Small intestine (tissue), 7 donors: Measurements from ENCODE around the gene AHDC1. TPM values are rescaled to one million over a fixed set of nuclear protein-coding genes. Genes with fewer than 3 reads are reported as not detected.
A peak's percentile ranks its signal among the peaks of the same experiment; 100 is the strongest.

Experiments used
- DNase-seq, 2 donors: peaks; one replicate each; pipeline versions ENCODE4 v3.0.0 to v3.0.0-alpha.2; 2013
- FAIRE-seq: peaks from 2 replicates; lab custom pipeline; 2012; peaks lifted over from hg19 to GRCh38; lab: Jason Lieb, UNC
- H3K27ac ChIP-seq, 3 donors: one replicate each; pipeline ENCODE4 v1.5.1; 2013; ENCODE audit warnings: low read length in 2 of 3, mild to moderate bottlenecking in 2 of 3, control low read depth in 1 of 3, inconsistent platforms in 1 of 3, low read depth in 1 of 3, moderate library complexity in 1 of 3
- H3K27me3 ChIP-seq, 3 donors: one replicate each; pipeline ENCODE4 v1.6.1; 2013; ENCODE audit warnings: low read length in 3 of 3, inconsistent platforms in 1 of 3; ENCODE audit not compliant: control insufficient read depth in 3 of 3, insufficient read depth in 3 of 3
- H3K36me3 ChIP-seq, 3 donors: one replicate each; pipeline ENCODE4 v1.6.1; 2013; ENCODE audit warnings: low read length in 3 of 3, inconsistent platforms in 1 of 3, low read depth in 1 of 3, mild to moderate bottlenecking in 1 of 3, moderate library complexity in 1 of 3; ENCODE audit not compliant: control insufficient read depth in 3 of 3, insufficient read depth in 2 of 3
- H3K4me1 ChIP-seq, 3 donors: one replicate each; pipeline ENCODE4 v1.6.1; 2013; ENCODE audit warnings: low read length in 2 of 3, inconsistent platforms in 1 of 3, low read depth in 1 of 3, mild to moderate bottlenecking in 1 of 3, moderate library complexity in 1 of 3; ENCODE audit not compliant: control insufficient read depth in 3 of 3, insufficient read depth in 2 of 3
- H3K4me3 ChIP-seq, 3 donors: one replicate each; pipeline ENCODE4 v1.5.1; 2013; ENCODE audit warnings: low read length in 3 of 3, control low read depth in 1 of 3, inconsistent platforms in 1 of 3, low read depth in 1 of 3, mild to moderate bottlenecking in 1 of 3, moderate library complexity in 1 of 3
- H3K9me3 ChIP-seq, 2 donors: one replicate each; pipeline ENCODE4 v1.6.1; 2013; ENCODE audit warnings: low read depth in 1 of 2, low read length in 1 of 2; ENCODE audit not compliant: control insufficient read depth in 2 of 2, insufficient read depth in 1 of 2
- WGBS, 3 donors: extraction: QIAGEN DNeasy Blood & Tissue Kit; methylation state at CpG; one replicate each; pipeline ENCODE4 v1.1.7; 2013; 5-methylcytosine and 5-hydroxymethylcytosine counted together
- polyA plus RNA-seq, 4 donors: library from polyadenylated mRNA; stranded (reverse) in 3 of 4; unstranded in 1 of 4; fragments of 200-250 nt in 3 of 4; fragments of 120-200 nt in 1 of 4; gene quantifications; one replicate each; pipeline versions ENCODE4 v1.2.1 to v1.2.3, GENCODE V29; 2013
- donor health status: healthy with polysubstance abuse.
- donor health status: control.
- donor health status: control.
- donor health status: Bipolar disorder and iron deficiency.
- donor health status: healthy.

The AHDC1 gene
- polyA plus RNA-seq, 4 donors: 3.5 to 17.4 (median 6.9) TPM

- 75 to 90% (median 81%) methylated on average over 20 to 26 of the region's 26 CpGs for whole genome bisulfite sequencing, 3 donors
- FAIRE-seq: no peak
- peak overlapping the region in 2 of 3 donors; percentile 50 to 60 for H3K27ac ChIP-seq
Observed at GRCh38 chr1:27564710-27565649, 39.0 kb downstream of the AHDC1 start.

GRCh38 chr1:27563591-27564471 lies 40.1 kb downstream of the AHDC1 start:
- no peaks in the 10 kb centered on the region for H3K9me3 ChIP-seq
- peaks cover 0 to 50% (median 0%) of the 10 kb centered on the region in 3 donors for H3K36me3 ChIP-seq
- peaks cover 10 to 71% (median 15%) of the 10 kb centered on the region in 3 donors for H3K4me1 ChIP-seq
- FAIRE-seq (no peak), DNase-seq (peak; percentile 75 to 85)
- no peak overlapping the region for H3K4me3 ChIP-seq
- 31 to 50% (median 49%) methylated on average over 8 to 10 of the region's 10 CpGs for WGBS, 3 donors
- no peaks in the 10 kb centered on the region for H3K27me3 ChIP-seq
- peak overlapping the region; percentile 50 to 60 (median 58) for H3K27ac ChIP-seq

More at GRCh38 chr1:27564710-27565649, 39.0 kb downstream of the AHDC1 start:
- Histone ChIP-seq H3K4me1 (peaks cover 10 to 73% (median 15%) of the 10 kb centered on the region in 3 donors), H3K27me3 (no peaks in the 10 kb centered on the region), H3K4me3 (no peak overlapping the region), H3K36me3 (peaks cover 0 to 47% (median 0%) of the 10 kb centered on the region in 3 donors), H3K9me3 (no peaks in the 10 kb centered on the region)
- no peak for DNase-seq

- no peaks in the 10 kb centered on the region for H3K9me3 ChIP-seq
- no peaks in the 10 kb centered on the region for H3K27me3 ChIP-seq
- DNase-seq (no peak), FAIRE-seq (no peak)
- H3K4me3 ChIP-seq: no peak overlapping the region
- H3K4me1 ChIP-seq: peaks cover 10 to 75% (median 15%) of the 10 kb centered on the region in 3 donors
- WGBS, 3 donors: 33 to 51% (median 49%) methylated on average over 4 of the region's 4 CpGs
- peaks cover 0 to 56% (median 0%) of the 10 kb centered on the region in 3 donors for H3K36me3 ChIP-seq
- peak overlapping the region in 2 of 3 donors; percentile 50 to 60 for H3K27ac ChIP-seq
Observed at GRCh38 chr1:27563341-27563590, 40.7 kb downstream of the AHDC1 start.

GRCh38 chr1:27562534-27563340 lies 41.2 kb downstream of the AHDC1 start:
- no peak overlapping the region for H3K27ac ChIP-seq
- DNase-seq (no peak), FAIRE-seq (no peak)
- H3K36me3 ChIP-seq: peaks cover 0 to 58% (median 0%) of the 10 kb centered on the region in 3 donors
- H3K4me3 ChIP-seq: no peak overlapping the region
- H3K4me1 ChIP-seq: peaks cover 7 to 75% (median 11%) of the 10 kb centered on the region in 3 donors
- WGBS, 3 donors: 78 to 86% (median 79%) methylated on average over 18 of the region's 18 CpGs
- no peaks in the 10 kb centered on the region for H3K9me3 ChIP-seq
- H3K27me3 ChIP-seq: no peaks in the 10 kb centered on the region

GRCh38 chr1:27562021-27562420 lies 41.9 kb downstream of the AHDC1 start:
- H3K4me1 ChIP-seq: peaks cover 6 to 75% (median 13%) of the 10 kb centered on the region in 3 donors
- DNase-seq: no peak

GRCh38 chr1:27561124-27561899 lies 42.6 kb downstream of the AHDC1 start:
- FAIRE-seq (no peak), DNase-seq (no peak)
- H3K27me3 ChIP-seq: no peaks in the 10 kb centered on the region
- H3K27ac ChIP-seq: peak overlapping the region in 1 of 3 donors; percentile 59
- H3K9me3 ChIP-seq: no peaks in the 10 kb centered on the region
- peaks cover 6 to 76% (median 15%) of the 10 kb centered on the region in 3 donors for H3K4me1 ChIP-seq
- 58 to 86% (median 73%) methylated on average over 9 of the region's 9 CpGs for WGBS, 3 donors
- no peak overlapping the region for H3K4me3 ChIP-seq
- H3K36me3 ChIP-seq: peaks cover 0 to 46% (median 0%) of the 10 kb centered on the region in 3 donors

More at GRCh38 chr1:27562021-27562420, 41.9 kb downstream of the AHDC1 start:
- Histone ChIP-seq H3K27ac (peak overlapping the region in 1 of 3 donors; percentile 59), H3K36me3 (peaks cover 0 to 52% (median 0%) of the 10 kb centered on the region in 3 donors), H3K27me3 (no peaks in the 10 kb centered on the region), H3K4me3 (no peak overlapping the region), H3K9me3 (no peaks in the 10 kb centered on the region)
- no peak for FAIRE-seq
- WGBS, 3 donors: 70 to 82% (median 76%) methylated on average over 18 to 20 of the region's 20 CpGs

- H3K27ac ChIP-seq: peak overlapping the region in 2 of 3 donors; percentile 6 to 59
- WGBS, 3 donors: 68 to 82% (median 74%) methylated on average over 13 of the region's 13 CpGs
- no peak for DNase-seq
- H3K36me3 ChIP-seq: peaks cover 0 to 48% (median 0%) of the 10 kb centered on the region in 3 donors
- H3K4me3 ChIP-seq: no peak overlapping the region
- no peaks in the 10 kb centered on the region for H3K9me3 ChIP-seq
- no peaks in the 10 kb centered on the region for H3K27me3 ChIP-seq
- no peak for FAIRE-seq
- H3K4me1 ChIP-seq: peaks cover 6 to 75% (median 18%) of the 10 kb centered on the region in 3 donors
Observed at GRCh38 chr1:27560268-27561123, 43.4 kb downstream of the AHDC1 start.
